GM21390 (cell line): ENCODE results near the gene IFI16.
"Not testable (repeated sequence)": the region's sequence is repeated elsewhere in the genome, so short reads cannot be mapped to it uniquely, and the experiment has no call there.

Experiments
- ATAC-seq: cut with Tn5 transposase; IDR thresholded peaks from one replicate; pipeline ENCODE4 v1.9.1; 2021; ENCODE audit not compliant: unreplicated experiment

Gene IFI16

GRCh38 chr1:159092036-159092760 lies 82.5 kb downstream of the IFI16 start:
- no peak for ATAC-seq

DNA sequence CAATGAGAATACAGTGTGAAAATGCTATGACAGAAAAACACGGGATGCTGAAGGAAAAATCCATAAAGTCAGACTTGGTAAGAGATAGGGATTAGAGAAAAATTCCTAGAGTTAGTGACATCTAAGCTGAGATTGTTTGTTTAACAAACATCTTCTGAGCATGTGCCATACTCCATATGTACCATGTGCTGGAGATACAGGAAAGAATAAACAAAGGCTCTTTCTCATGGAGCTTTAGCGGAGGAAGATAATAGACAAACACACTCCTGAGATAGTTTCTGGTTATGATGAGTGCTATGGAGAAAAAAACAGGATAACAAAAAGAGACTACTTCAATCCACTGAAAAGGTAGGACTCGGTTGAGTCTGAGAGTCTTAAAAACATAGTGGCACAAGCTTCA lies 88.9 kb downstream of the IFI16 start:
- no peak for ATAC-seq

GRCh38 chr1:159100589-159100988 lies 90.9 kb downstream of the IFI16 start:
- ATAC-seq, result no peak

DNA sequence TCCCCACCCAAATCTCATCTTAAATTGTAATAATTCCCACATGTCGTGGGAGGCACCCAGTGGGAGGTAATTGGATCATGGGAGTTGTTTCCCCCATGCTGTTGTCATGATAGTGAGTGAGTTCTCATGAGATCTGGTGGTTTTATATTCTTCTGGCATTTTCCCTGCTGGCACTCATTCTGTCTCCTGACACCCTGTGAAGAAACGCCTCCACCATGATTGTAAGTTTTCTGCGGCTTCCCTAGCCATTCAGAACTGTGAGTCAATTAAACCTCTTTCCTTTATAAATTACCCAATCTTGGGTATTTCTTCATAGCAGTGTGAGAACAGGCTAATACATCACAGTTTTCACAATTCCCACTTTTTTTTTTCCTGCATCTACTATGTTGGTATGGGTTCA lies 93.3 kb downstream of the IFI16 start:
- ATAC-seq, result not testable (repeated sequence)
